Stomach smooth muscle (tissue), 2 donors: ENCODE results near the gene CRYAB.

Source experiments
- H3K27ac ChIP-seq: one replicate; pipeline ENCODE4 v1.7.0; 2013; ENCODE audit warnings: mild to moderate bottlenecking, low read length, inconsistent platforms
- H3K27me3 ChIP-seq, 2 donors: one replicate each; pipeline ENCODE4 v1.7.0; 2013; ENCODE audit warnings: low read length in 2 of 2; ENCODE audit not compliant: insufficient read depth in 2 of 2, control insufficient read depth in 1 of 2
- H3K36me3 ChIP-seq, 2 donors: one replicate each; pipeline ENCODE4 v1.7.0; 2013; ENCODE audit warnings: low read length in 2 of 2; ENCODE audit not compliant: control insufficient read depth in 2 of 2, insufficient read depth in 2 of 2
- H3K4me1 ChIP-seq: one replicate; pipeline ENCODE4 v1.7.0; 2013; ENCODE audit warnings: low read length; ENCODE audit not compliant: control insufficient read depth, insufficient read depth
- H3K4me3 ChIP-seq, 2 donors: one replicate each; pipeline ENCODE4 v1.7.0; 2013; ENCODE audit warnings: low read length in 2 of 2
- H3K9ac ChIP-seq, 2 donors: one replicate each; pipeline ENCODE4 v1.7.0; 2013; ENCODE audit warnings: low read length in 2 of 2, mild to moderate bottlenecking in 1 of 2
- H3K9me3 ChIP-seq, 2 donors: one replicate each; pipeline ENCODE4 v1.7.0; 2013; ENCODE audit warnings: low read length in 2 of 2; ENCODE audit not compliant: control insufficient read depth in 2 of 2
- donor health status: healthy.
- donor health status: Pancreatic carcinoma.

The CRYAB gene

DNA sequence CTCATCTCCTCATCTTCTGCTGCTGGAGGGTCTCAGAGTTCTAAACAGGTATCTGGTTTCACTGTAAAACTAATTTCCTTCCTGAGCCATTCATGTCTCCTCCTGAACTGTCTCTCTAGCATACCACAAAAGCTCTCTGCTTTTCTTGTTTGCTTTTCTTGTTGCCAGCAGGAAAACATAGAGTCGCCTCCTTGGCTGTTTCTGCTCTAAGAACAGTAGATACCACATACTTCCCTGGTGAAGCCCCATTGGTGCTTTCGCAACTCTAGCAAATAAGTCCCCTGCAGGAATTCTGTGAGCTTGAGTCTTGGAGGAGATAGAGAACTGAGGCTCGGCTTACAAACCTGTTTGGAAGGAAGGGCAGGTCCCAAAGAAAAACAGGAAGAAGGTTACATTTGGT is 32.6 kb upstream of the CRYAB start:
- Histone ChIP-seq H3K4me3 (no peak overlapping the region), H3K4me1 (peaks cover 22% of the 10 kb centered on the region), H3K27ac (peak overlapping the region; percentile 31)

DNA sequence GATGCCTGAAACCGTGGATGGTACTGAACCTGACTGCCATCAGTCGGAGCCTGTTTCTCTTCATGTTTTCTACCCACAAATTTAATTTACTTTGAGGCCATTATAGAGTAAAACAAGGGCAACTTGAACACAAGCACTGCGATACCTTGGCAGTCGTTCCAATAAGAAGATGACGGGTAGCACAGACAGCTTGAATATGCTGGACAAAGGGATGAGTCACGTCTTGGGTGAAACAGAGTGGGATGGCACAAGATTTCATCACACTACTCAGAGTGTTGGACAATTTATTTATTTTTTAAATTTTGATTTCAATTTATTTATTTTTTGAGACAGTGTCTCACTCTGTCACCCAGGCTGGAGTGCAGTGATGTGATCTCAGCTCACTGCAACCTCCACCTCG is 31.3 kb upstream of the CRYAB start:
- Histone ChIP-seq H3K4me1 (peaks cover 34% of the 10 kb centered on the region), H3K36me3 (peaks cover 4 to 5% of the 10 kb centered on the region in 2 donors), H3K27ac (no peak overlapping the region)

More for the DNA sequence above, 32.6 kb upstream of the CRYAB start:
- H3K9ac ChIP-seq: no peak overlapping the region
- no peaks in the 10 kb centered on the region for H3K9me3 ChIP-seq
- H3K36me3 ChIP-seq: peaks cover 4 to 5% of the 10 kb centered on the region in 2 donors
- H3K27me3 ChIP-seq: no peaks in the 10 kb centered on the region

GRCh38 chr11:111941963-111942362 is 30.4 kb upstream of the CRYAB start:
- Histone ChIP-seq H3K9ac (no peak overlapping the region), H3K36me3 (peaks cover 4 to 5% of the 10 kb centered on the region in 2 donors), H3K4me3 (no peak overlapping the region), H3K4me1 (peaks cover 39% of the 10 kb centered on the region), H3K27me3 (no peaks in the 10 kb centered on the region), H3K27ac (peak overlapping the region; percentile 31), H3K9me3 (no peaks in the 10 kb centered on the region)

More for the DNA sequence above, 31.3 kb upstream of the CRYAB start:
- no peak overlapping the region for H3K4me3 ChIP-seq
- no peaks in the 10 kb centered on the region for H3K27me3 ChIP-seq
- H3K9ac ChIP-seq: no peak overlapping the region
- H3K9me3 ChIP-seq: no peaks in the 10 kb centered on the region

DNA sequence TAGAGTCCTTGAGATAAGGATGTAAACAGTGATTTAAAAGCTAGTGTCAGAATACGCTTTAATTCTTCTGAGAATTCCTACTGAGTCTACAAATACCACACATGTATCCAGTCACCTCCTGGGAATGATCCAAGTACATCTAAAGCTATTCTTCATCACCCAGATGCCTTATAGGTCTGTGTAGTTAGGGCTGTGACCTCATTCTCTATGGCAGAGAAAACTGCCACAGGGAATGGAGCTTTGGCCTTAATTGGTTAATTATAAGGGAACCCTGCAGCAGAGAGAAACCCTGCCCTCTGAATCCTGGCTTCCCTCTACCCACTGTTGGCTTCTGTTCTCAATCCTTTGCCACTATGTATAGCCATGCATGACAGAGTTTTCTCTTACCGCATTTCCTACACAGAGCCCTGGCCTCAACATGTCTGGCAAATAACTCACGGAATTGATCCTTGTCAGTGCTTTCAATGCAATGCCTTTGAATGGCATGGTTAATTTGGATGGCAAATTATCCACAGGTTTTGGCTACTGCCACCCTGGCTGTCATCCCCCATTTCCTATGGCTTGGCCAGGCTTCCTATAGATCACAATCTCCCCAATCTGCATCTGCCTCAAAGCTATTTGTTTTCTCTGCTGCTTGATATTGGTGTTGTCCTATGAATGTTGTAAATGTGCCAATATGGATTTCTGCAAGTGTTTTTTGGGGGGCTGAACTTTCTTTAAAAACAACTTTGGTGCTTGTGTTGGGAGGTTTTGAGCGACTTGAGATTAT is 28.4 kb upstream of the CRYAB start:
- peak overlapping the region; percentile 31 to 40 for H3K4me3 ChIP-seq
- peaks cover 4 to 5% of the 10 kb centered on the region in 2 donors for H3K36me3 ChIP-seq
- peak overlapping the region; percentile 53 for H3K27ac ChIP-seq
- H3K27me3 ChIP-seq: no peaks in the 10 kb centered on the region
- peaks cover 45% of the 10 kb centered on the region for H3K4me1 ChIP-seq
- no peaks in the 10 kb centered on the region for H3K9me3 ChIP-seq
- peak overlapping the region; percentile 6 to 53 for H3K9ac ChIP-seq

- H3K4me3 ChIP-seq: peak overlapping the region; percentile 86 to 88
- no peaks in the 10 kb centered on the region for H3K9me3 ChIP-seq
- H3K36me3 ChIP-seq: peaks cover 0 to 2% of the 10 kb centered on the region in 2 donors
- peak overlapping the region; percentile 76 to 80 for H3K9ac ChIP-seq
- H3K4me1 ChIP-seq: peaks cover 48% of the 10 kb centered on the region
- no peaks in the 10 kb centered on the region for H3K27me3 ChIP-seq
- H3K27ac ChIP-seq: peak overlapping the region; percentile 84
These were observed 27.2 kb upstream of the CRYAB start for GRCh38 chr11:111938687-111939160.

GRCh38 chr11:111937844-111938243 is 26.3 kb upstream of the CRYAB start:
- Histone ChIP-seq H3K9me3 (no peaks in the 10 kb centered on the region), H3K4me3 (peak overlapping the region; percentile 86 to 88), H3K36me3 (peaks cover 0 to 2% of the 10 kb centered on the region in 2 donors), H3K27ac (peak overlapping the region; percentile 84), H3K27me3 (no peaks in the 10 kb centered on the region), H3K4me1 (peaks cover 48% of the 10 kb centered on the region), H3K9ac (peak overlapping the region; percentile 76 to 80)

- H3K27me3 ChIP-seq: no peaks in the 10 kb centered on the region
- H3K9me3 ChIP-seq: no peaks in the 10 kb centered on the region
- H3K27ac ChIP-seq: peak overlapping the region; percentile 84
- H3K4me3 ChIP-seq: peak overlapping the region; percentile 86 to 88
- peak overlapping the region; percentile 76 to 80 for H3K9ac ChIP-seq
- H3K36me3 ChIP-seq: no peaks in the 10 kb centered on the region
- peaks cover 48% of the 10 kb centered on the region for H3K4me1 ChIP-seq
These were observed 25.8 kb upstream of the CRYAB start for GRCh38 chr11:111937461-111937769.

- H3K4me1 ChIP-seq: peaks cover 48% of the 10 kb centered on the region
- no peaks in the 10 kb centered on the region for H3K27me3 ChIP-seq
- H3K27ac ChIP-seq: peak overlapping the region; percentile 84
- no peaks in the 10 kb centered on the region for H3K36me3 ChIP-seq
- H3K4me3 ChIP-seq: peak overlapping the region; percentile 86 to 88
- H3K9ac ChIP-seq: peak overlapping the region; percentile 76 to 80
- H3K9me3 ChIP-seq: no peaks in the 10 kb centered on the region
These were observed 24.5 kb upstream of the CRYAB start for GRCh38 chr11:111936040-111936540.

GRCh38 chr11:111935317-111936039 is 23.9 kb upstream of the CRYAB start:
- no peaks in the 10 kb centered on the region for H3K9me3 ChIP-seq
- H3K27me3 ChIP-seq: no peaks in the 10 kb centered on the region
- H3K4me1 ChIP-seq: peaks cover 45% of the 10 kb centered on the region
- peak overlapping the region; percentile 86 to 88 for H3K4me3 ChIP-seq
- H3K27ac ChIP-seq: peak overlapping the region; percentile 84
- no peaks in the 10 kb centered on the region for H3K36me3 ChIP-seq
- peak overlapping the region; percentile 58 to 80 for H3K9ac ChIP-seq

GRCh38 chr11:111934306-111934705 is 22.7 kb upstream of the CRYAB start:
- Histone ChIP-seq H3K27me3 (no peaks in the 10 kb centered on the region), H3K4me1 (peaks cover 39% of the 10 kb centered on the region), H3K9ac (no peak overlapping the region), H3K27ac (no peak overlapping the region), H3K4me3 (no peak overlapping the region), H3K9me3 (no peaks in the 10 kb centered on the region), H3K36me3 (no peaks in the 10 kb centered on the region)
